ENCODE measurements around the gene ZDHHC7. TPM values are rescaled to one million over a fixed set of nuclear protein-coding genes. Genes with fewer than 3 reads are reported as not detected.
A peak's percentile ranks its signal among the peaks of the same experiment; 100 is the strongest.

The ZDHHC7 gene
- total RNA-seq, 2 donors from 2014 or later = 24.2 to 24.9 TPM

GRCh38 chr16:84965428-84966415, 45.6 kb downstream of the ZDHHC7 start:
- Mint-ChIP-seq H3K36me3 (peaks cover 6 to 7% of the 10 kb centered on the region in 2 donors), H3K9me3 (peaks cover 8 to 9% of the 10 kb centered on the region in 2 donors), H3K27ac (peak overlapping the region in 1 of 2 donors; percentile 17)
- DNase-seq (ENCODE audit: low spot score in 2 of 2) (no peak), ATAC-seq (no peak)

- no peak for ATAC-seq
- Mint-ChIP-seq H3K27ac (no peak overlapping the region), H3K36me3 (peaks cover 6 to 7% of the 10 kb centered on the region in 2 donors), H3K9me3 (peaks cover 8 to 9% of the 10 kb centered on the region in 2 donors)
- no peak for DNase-seq (ENCODE audit: low spot score in 2 of 2)
These were observed 46.8 kb downstream of the ZDHHC7 start for GRCh38 chr16:84964386-84965128.

- Mint-ChIP-seq H3K9me3 (peaks cover 8 to 9% of the 10 kb centered on the region in 2 donors), H3K27ac (no peak overlapping the region), H3K36me3 (peaks cover 6 to 7% of the 10 kb centered on the region in 2 donors)
- ATAC-seq (no peak), DNase-seq (ENCODE audit: low spot score in 2 of 2) (no peak)
These were observed 48.3 kb downstream of the ZDHHC7 start for GRCh38 chr16:84963066-84963465.

- no peak overlapping the region for H3K27ac Mint-ChIP-seq
- peaks cover 6% of the 10 kb centered on the region in 2 donors for H3K9me3 Mint-ChIP-seq
- DNase-seq (ENCODE audit: low spot score in 2 of 2) (no peak), ATAC-seq (no peak)
- H3K36me3 Mint-ChIP-seq = peaks cover 4% of the 10 kb centered on the region in 2 donors
These were observed 50.4 kb downstream of the ZDHHC7 start for GRCh38 chr16:84960942-84961341.

- ATAC-seq (no peak), DNase-seq (ENCODE audit: low spot score in 2 of 2) (no peak)
- H3K36me3 Mint-ChIP-seq = no peaks in the 10 kb centered on the region
- no peaks in the 10 kb centered on the region for H3K9me3 Mint-ChIP-seq
- H3K27ac Mint-ChIP-seq = no peak overlapping the region
These were observed 51.4 kb downstream of the ZDHHC7 start for GRCh38 chr16:84959784-84960417.

- Mint-ChIP-seq H3K27ac (no peak overlapping the region), H3K9me3 (no peaks in the 10 kb centered on the region), H3K36me3 (no peaks in the 10 kb centered on the region)
- DNase-seq (ENCODE audit: low spot score in 2 of 2) = no peak
- no peak for ATAC-seq
These were observed 52.2 kb downstream of the ZDHHC7 start for GRCh38 chr16:84959045-84959576.

- no peak overlapping the region for H3K27ac Mint-ChIP-seq
- no peaks in the 10 kb centered on the region for H3K9me3 Mint-ChIP-seq
- H3K36me3 Mint-ChIP-seq = no peaks in the 10 kb centered on the region
- ATAC-seq (no peak), DNase-seq (ENCODE audit: low spot score in 2 of 2) (no peak)
These were observed 53.5 kb downstream of the ZDHHC7 start for GRCh38 chr16:84957792-84958191.

- ATAC-seq = no peak
These were observed 54.1 kb downstream of the ZDHHC7 start for GRCh38 chr16:84957192-84957591.

GRCh38 chr16:84955427-84955826, 55.9 kb downstream of the ZDHHC7 start:
- no peaks in the 10 kb centered on the region for H3K36me3 Mint-ChIP-seq
- no peak for ATAC-seq
- H3K27ac Mint-ChIP-seq = no peak overlapping the region
- no peaks in the 10 kb centered on the region for H3K9me3 Mint-ChIP-seq
- DNase-seq (ENCODE audit: low spot score in 2 of 2) = no peak

More at GRCh38 chr16:84957192-84957591, 54.1 kb downstream of the ZDHHC7 start:
- no peak overlapping the region for H3K27ac Mint-ChIP-seq
- no peak for DNase-seq (ENCODE audit: low spot score in 2 of 2)
- no peaks in the 10 kb centered on the region for H3K9me3 Mint-ChIP-seq
- no peaks in the 10 kb centered on the region for H3K36me3 Mint-ChIP-seq

GRCh38 chr16:84953190-84953746, 58.1 kb downstream of the ZDHHC7 start:
- Mint-ChIP-seq H3K36me3 (no peaks in the 10 kb centered on the region), H3K9me3 (no peaks in the 10 kb centered on the region), H3K27ac (no peak overlapping the region)
- DNase-seq (ENCODE audit: low spot score in 2 of 2) (no peak), ATAC-seq (no peak)

GRCh38 chr16:84952335-84953189, 58.8 kb downstream of the ZDHHC7 start:
- DNase-seq (ENCODE audit: low spot score in 2 of 2) = peak; percentile 58 to 76
- H3K27ac Mint-ChIP-seq = no peak overlapping the region
- peak; percentile 89 for ATAC-seq
- no peaks in the 10 kb centered on the region for H3K36me3 Mint-ChIP-seq
- H3K9me3 Mint-ChIP-seq = no peaks in the 10 kb centered on the region

- ATAC-seq (peak in 1 of 2 donors; percentile 27), DNase-seq (ENCODE audit: low spot score in 2 of 2) (peak in 1 of 2 donors; percentile 28)
- Mint-ChIP-seq H3K36me3 (no peaks in the 10 kb centered on the region), H3K9me3 (no peaks in the 10 kb centered on the region), H3K27ac (no peak overlapping the region)
These were observed 60.4 kb downstream of the ZDHHC7 start for GRCh38 chr16:84950906-84951305.

- Mint-ChIP-seq H3K9me3 (no peaks in the 10 kb centered on the region), H3K27ac (peak overlapping the region in 1 of 2 donors; percentile 39), H3K36me3 (no peaks in the 10 kb centered on the region)
- ATAC-seq (no peak), DNase-seq (ENCODE audit: low spot score in 2 of 2) (no peak)
These were observed 61.4 kb downstream of the ZDHHC7 start for GRCh38 chr16:84949772-84950436.

GRCh38 chr16:84948851-84949610, 62.3 kb downstream of the ZDHHC7 start:
- Mint-ChIP-seq H3K36me3 (no peaks in the 10 kb centered on the region), H3K27ac (no peak overlapping the region), H3K9me3 (no peaks in the 10 kb centered on the region)
- ATAC-seq (no peak), DNase-seq (ENCODE audit: low spot score in 2 of 2) (no peak)
